Kidney tubule cell (primary cell): ENCODE results near the gene NHSL2.
A peak's percentile ranks its signal among the peaks of the same experiment; 100 is the strongest.

Source experiments
- DNase-seq: peaks from one replicate; pipeline ENCODE4 v3.0.0-alpha.2; 2018; ENCODE audit warnings: low spot score

NHSL2 gene

GRCh38 chrX:72182924-72183323, 272.3 kb downstream of the NHSL2 start:
- no peak for DNase-seq

GRCh38 chrX:72201836-72202536, 291.3 kb downstream of the NHSL2 start:
- peak; percentile 59 for DNase-seq
